ENCODE measurements around the gene MDM2.

The MDM2 gene

GRCh38 chr12:68761901-68762630 is 45.9 kb upstream of the MDM2 start:
- no peaks in the 10 kb centered on the region for H3K36me3 ChIP-seq (ENCODE audit: insufficient read depth)

GRCh38 chr12:68762691-68763090 is 45.3 kb upstream of the MDM2 start:
- Histone ChIP-seq H3K4me3 (IDR thresholded peaks at IDR 0.05; ENCODE audit: insufficient read depth, low read depth, low read length) (no peak overlapping the region), H2AFZ (ENCODE audit: low read depth) (no peak overlapping the region), H3K36me3 (ENCODE audit: insufficient read depth) (no peaks in the 10 kb centered on the region), H3K27me3 (ENCODE audit: insufficient read depth, low read depth) (no peaks in the 10 kb centered on the region), H3K79me2 (ENCODE audit: insufficient read depth, low read depth) (no peaks in the 10 kb centered on the region), H3K4me1 (ENCODE audit: low read depth, poor library complexity, severe bottlenecking) (peaks cover 7% of the 10 kb centered on the region), H3K9ac (no peak overlapping the region), H3K4me2 (no peak overlapping the region), H4K20me1 (ENCODE audit: insufficient read depth) (no peaks in the 10 kb centered on the region), H3K27ac (no peak overlapping the region)
- TF ChIP-seq CTCF (conservative IDR thresholded peaks at IDR 0.05; ENCODE audit: low read depth, low read length): no peak

More at GRCh38 chr12:68761901-68762630, 45.9 kb upstream of the MDM2 start:
- Histone ChIP-seq H4K20me1 (ENCODE audit: insufficient read depth) (no peaks in the 10 kb centered on the region), H3K4me3 (IDR thresholded peaks at IDR 0.05; ENCODE audit: insufficient read depth, low read depth, low read length) (no peak overlapping the region), H3K79me2 (ENCODE audit: insufficient read depth, low read depth) (no peaks in the 10 kb centered on the region), H3K27ac (no peak overlapping the region), H3K9ac (no peak overlapping the region), H3K27me3 (ENCODE audit: insufficient read depth, low read depth) (no peaks in the 10 kb centered on the region), H2AFZ (ENCODE audit: low read depth) (no peak overlapping the region), H3K4me2 (no peak overlapping the region), H3K4me1 (ENCODE audit: low read depth, poor library complexity, severe bottlenecking) (peaks cover 7% of the 10 kb centered on the region)
- TF ChIP-seq CTCF (conservative IDR thresholded peaks at IDR 0.05; ENCODE audit: low read depth, low read length): no peak

- Histone ChIP-seq H2AFZ (ENCODE audit: low read depth) (no peak overlapping the region), H3K4me1 (ENCODE audit: low read depth, poor library complexity, severe bottlenecking) (peaks cover 7% of the 10 kb centered on the region), H3K27me3 (ENCODE audit: insufficient read depth, low read depth) (no peaks in the 10 kb centered on the region), H3K4me3 (IDR thresholded peaks at IDR 0.05; ENCODE audit: insufficient read depth, low read depth, low read length) (no peak overlapping the region), H3K79me2 (ENCODE audit: insufficient read depth, low read depth) (no peaks in the 10 kb centered on the region), H3K36me3 (ENCODE audit: insufficient read depth) (no peaks in the 10 kb centered on the region), H4K20me1 (ENCODE audit: insufficient read depth) (no peaks in the 10 kb centered on the region), H3K9ac (no peak overlapping the region), H3K27ac (no peak overlapping the region), H3K4me2 (no peak overlapping the region)
- TF ChIP-seq CTCF (conservative IDR thresholded peaks at IDR 0.05; ENCODE audit: low read depth, low read length): no peak
Observed at GRCh38 chr12:68765696-68766095, 42.3 kb upstream of the MDM2 start.

GRCh38 chr12:68766646-68767045 is 41.3 kb upstream of the MDM2 start:
- no peaks in the 10 kb centered on the region for H3K27me3 ChIP-seq (ENCODE audit: insufficient read depth, low read depth)
- TF ChIP-seq CTCF (conservative IDR thresholded peaks at IDR 0.05; ENCODE audit: low read depth, low read length): no peak
- H3K4me3 ChIP-seq (IDR thresholded peaks at IDR 0.05; ENCODE audit: insufficient read depth, low read depth, low read length): no peak overlapping the region
- H3K4me1 ChIP-seq (ENCODE audit: low read depth, poor library complexity, severe bottlenecking): peaks cover 5% of the 10 kb centered on the region
- no peaks in the 10 kb centered on the region for H3K36me3 ChIP-seq (ENCODE audit: insufficient read depth)
- no peaks in the 10 kb centered on the region for H4K20me1 ChIP-seq (ENCODE audit: insufficient read depth)
- no peak overlapping the region for H3K27ac ChIP-seq
- no peak overlapping the region for H3K9ac ChIP-seq
- H2AFZ ChIP-seq (ENCODE audit: low read depth): no peak overlapping the region
- H3K79me2 ChIP-seq (ENCODE audit: insufficient read depth, low read depth): no peaks in the 10 kb centered on the region
- no peak overlapping the region for H3K4me2 ChIP-seq
